HEK293T (cell line): ENCODE results near the gene HTT.

Experiments used
- CTCF ChIA-PET: fragments of 350-600 bp; formaldehyde crosslinking; extraction: SDS; loops from one replicate; lab custom pipeline; 2021; ENCODE audit warnings: antibody characterized with exemption, inconsistent platforms; lab: Yijun Ruan, JAX
- POLR2A ChIA-PET: fragments of 350-600 bp; formaldehyde crosslinking; extraction: SDS; loops from one replicate; lab custom pipeline; 2020; ENCODE audit warnings: antibody characterized with exemption, inconsistent platforms; lab: Yijun Ruan, JAX
- DNase-seq: peaks from one replicate; pipeline ENCODE4 v3.0.0; 2012; ENCODE audit warnings: mixed read lengths; ENCODE audit errors: extremely low spot score
- ARNT ChIP-seq: fragments of 450-650 bp; IDR thresholded peaks from 2 replicates; pipeline ENCODE4 v1.6.1; 2017; ENCODE audit warnings: mild to moderate bottlenecking
- BHLHE40 ChIP-seq: fragments of 450-650 bp; IDR thresholded peaks from 2 replicates; pipeline ENCODE4 v1.6.1; 2016; ENCODE audit warnings: mild to moderate bottlenecking, moderate library complexity, borderline replicate concordance
- CTBP1 ChIP-seq: fragments of 450-650 bp; IDR thresholded peaks from 2 replicates; pipeline ENCODE4 v1.6.1; 2016; ENCODE audit warnings: borderline replicate concordance
- ELF4 ChIP-seq: fragments of 450-650 bp; IDR thresholded peaks from 2 replicates; pipeline ENCODE4 v1.6.1; 2017; ENCODE audit warnings: antibody characterized with exemption
- FOXA1 ChIP-seq: fragments of 450-650 bp; IDR thresholded peaks from 2 replicates; pipeline ENCODE4 v1.6.1; 2016; ENCODE audit warnings: mild to moderate bottlenecking
- FOXK2 ChIP-seq: fragments of 450-650 bp; IDR thresholded peaks from 2 replicates; pipeline ENCODE4 v1.6.1; 2016; ENCODE audit warnings: mild to moderate bottlenecking
- FOXM1 ChIP-seq: fragments of 450-650 bp; IDR thresholded peaks from 2 replicates; pipeline ENCODE4 v1.6.1; 2017; ENCODE audit warnings: mild to moderate bottlenecking, borderline replicate concordance
- HDGF ChIP-seq: fragments of 450-650 bp; IDR thresholded peaks from 2 replicates; pipeline ENCODE4 v1.6.1; 2017; ENCODE audit warnings: antibody characterized with exemption, borderline replicate concordance
- L3MBTL2 ChIP-seq: fragments of 450-650 bp; conservative IDR thresholded peaks from 2 replicates; pipeline ENCODE4 v1.6.1; 2016; ENCODE audit warnings: mild to moderate bottlenecking
- LEF1 ChIP-seq: fragments of 450-650 bp; IDR thresholded peaks from 2 replicates; pipeline ENCODE4 v1.6.1; 2017; ENCODE audit warnings: mild to moderate bottlenecking, borderline replicate concordance
- NFRKB ChIP-seq: fragments of 450-650 bp; IDR thresholded peaks from 2 replicates; pipeline ENCODE4 v1.6.1; 2016; ENCODE audit warnings: mild to moderate bottlenecking, moderate library complexity
- PKNOX1 ChIP-seq: fragments of 450-650 bp; IDR thresholded peaks from 2 replicates; pipeline ENCODE4 v1.6.1; 2016
- SP1 ChIP-seq: fragments of 450-650 bp; IDR thresholded peaks from 2 replicates; pipeline ENCODE4 v1.6.1; 2017
- SUZ12 ChIP-seq: fragments of 450-650 bp; IDR thresholded peaks from 2 replicates; pipeline ENCODE4 v1.6.1; 2016; ENCODE audit warnings: mild to moderate bottlenecking
- TARDBP ChIP-seq: fragments of 450-650 bp; IDR thresholded peaks from 2 replicates; pipeline ENCODE4 v1.6.1; 2016
- ZNF384 ChIP-seq: fragments of 450-650 bp; IDR thresholded peaks from 2 replicates; pipeline ENCODE4 v1.6.1; 2016

HTT gene

GRCh38 chr4:3128058-3128457 is 53.6 kb downstream of the HTT start:
- no peak for DNase-seq
- ChIA-PET CTCF (no interaction called here), POLR2A (no interaction called here)
- TF ChIP-seq L3MBTL2, result no peak
- no peak for TF ChIP-seq FOXA1
- TF ChIP-seq NFRKB, result no peak
- no peak for TF ChIP-seq TARDBP
- TF ChIP-seq ARNT, result no peak
- no peak for TF ChIP-seq SP1
- TF ChIP-seq ELF4, result no peak
- TF ChIP-seq BHLHE40, result no peak
- no peak for TF ChIP-seq SUZ12
- no peak for TF ChIP-seq HDGF
- TF ChIP-seq ZNF384, result no peak
- TF ChIP-seq CTBP1, result no peak
- TF ChIP-seq PKNOX1, result no peak
- no peak for TF ChIP-seq FOXK2
- no peak for TF ChIP-seq FOXM1
- TF ChIP-seq LEF1, result no peak

GRCh38 chr4:3128976-3129375 is 54.5 kb downstream of the HTT start:
- ChIA-PET CTCF (no interaction called here), POLR2A (no interaction called here)
- DNase-seq, result no peak

DNA sequence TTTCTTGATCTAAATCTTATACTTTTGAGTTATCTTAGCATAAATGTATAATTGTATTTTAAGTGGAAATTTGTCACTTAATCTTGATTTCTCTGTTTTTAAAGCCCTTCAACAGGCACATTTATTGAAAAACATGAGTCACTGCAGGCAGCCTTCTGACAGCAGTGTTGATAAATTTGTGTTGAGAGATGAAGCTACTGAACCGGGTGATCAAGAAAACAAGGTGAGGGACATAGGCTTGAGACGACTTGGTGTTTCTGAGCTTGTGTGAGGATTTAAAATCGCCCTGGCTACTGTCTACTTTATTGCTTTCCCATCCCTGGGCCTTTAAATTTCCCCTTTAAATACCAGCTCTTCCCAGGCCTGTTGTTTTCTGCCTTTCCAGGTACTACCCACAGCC is 55.7 kb downstream of the HTT start:
- no peak for TF ChIP-seq HDGF
- no peak for TF ChIP-seq FOXA1
- no peak for TF ChIP-seq FOXM1
- TF ChIP-seq CTBP1, result no peak
- no peak for TF ChIP-seq FOXK2
- no peak for TF ChIP-seq SP1
- no peak for TF ChIP-seq L3MBTL2
- no peak for TF ChIP-seq ARNT
- TF ChIP-seq NFRKB, result no peak
- no peak for TF ChIP-seq LEF1
- no peak for TF ChIP-seq TARDBP
- no peak for TF ChIP-seq SUZ12
- TF ChIP-seq ELF4, result no peak
- no peak for TF ChIP-seq ZNF384
- TF ChIP-seq PKNOX1, result no peak
- no peak for TF ChIP-seq BHLHE40
- ChIA-PET POLR2A (no interaction called here), CTCF (no interaction called here)
- no peak for DNase-seq

More at GRCh38 chr4:3128976-3129375, 54.5 kb downstream of the HTT start:
- no peak for TF ChIP-seq CTBP1
- TF ChIP-seq FOXA1, result no peak
- TF ChIP-seq ELF4, result no peak
- TF ChIP-seq BHLHE40, result no peak
- TF ChIP-seq TARDBP, result no peak
- no peak for TF ChIP-seq FOXM1
- TF ChIP-seq PKNOX1, result no peak
- TF ChIP-seq NFRKB, result no peak
- TF ChIP-seq HDGF, result no peak
- TF ChIP-seq ARNT, result no peak
- no peak for TF ChIP-seq ZNF384
- TF ChIP-seq SUZ12, result no peak
- no peak for TF ChIP-seq SP1
- no peak for TF ChIP-seq FOXK2
- no peak for TF ChIP-seq LEF1
- TF ChIP-seq L3MBTL2, result no peak

DNA sequence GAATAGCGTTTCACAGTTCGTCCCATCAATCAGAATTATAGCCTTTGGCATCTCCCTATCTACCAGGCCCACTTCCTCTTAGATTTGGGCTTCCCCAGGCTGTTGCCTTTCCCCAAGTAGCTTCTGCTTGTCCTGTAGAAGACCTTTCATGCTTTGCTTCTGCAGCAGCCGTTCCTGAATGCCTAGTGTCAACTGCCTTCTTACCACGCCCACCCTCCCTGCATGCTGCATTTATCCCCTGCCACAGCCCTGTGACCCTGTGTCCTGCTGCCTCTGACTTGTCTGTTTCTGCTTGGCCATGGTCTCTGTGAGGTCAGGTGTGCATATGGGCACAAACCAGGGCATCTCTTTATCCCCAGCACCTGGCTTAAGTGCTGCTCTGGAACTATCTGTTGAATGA is 56.3 kb downstream of the HTT start:
- ChIA-PET CTCF (no interaction called here), POLR2A (no interaction called here)
- TF ChIP-seq FOXA1, result no peak
- no peak for TF ChIP-seq FOXM1
- no peak for TF ChIP-seq SUZ12
- TF ChIP-seq BHLHE40, result no peak
- TF ChIP-seq NFRKB, result no peak
- no peak for DNase-seq

GRCh38 chr4:3134201-3134600 is 59.7 kb downstream of the HTT start:
- ChIA-PET CTCF (no interaction called here), POLR2A (no interaction called here)
- no peak for DNase-seq
- no peak for TF ChIP-seq L3MBTL2
- TF ChIP-seq HDGF, result no peak
- TF ChIP-seq SP1, result no peak
- TF ChIP-seq ELF4, result no peak
- TF ChIP-seq BHLHE40, result no peak
- no peak for TF ChIP-seq LEF1
- TF ChIP-seq ZNF384, result no peak
- no peak for TF ChIP-seq SUZ12
- TF ChIP-seq CTBP1, result no peak

- CTCF ChIA-PET, result interaction anchor here (0.6 to 1.3 kb wide), 4 partner anchors 10 to 1403 kb away, joined by 3 to 4 read pairs (median 3); no protein-coding TSS in a partner anchor
- POLR2A ChIA-PET, result no interaction called here
- TF ChIP-seq FOXK2, result no peak
- no peak for TF ChIP-seq PKNOX1
- TF ChIP-seq TARDBP, result no peak
- TF ChIP-seq FOXA1, result no peak
- no peak for TF ChIP-seq LEF1
- no peak for TF ChIP-seq SUZ12
- no peak for TF ChIP-seq ZNF384
- TF ChIP-seq SP1, result no peak
- TF ChIP-seq CTBP1, result no peak
- TF ChIP-seq HDGF, result no peak
- no peak for TF ChIP-seq FOXM1
- TF ChIP-seq BHLHE40, result no peak
- no peak for TF ChIP-seq L3MBTL2
- no peak for TF ChIP-seq ARNT
- no peak for TF ChIP-seq NFRKB
Measured at GRCh38 chr4:3135155-3136011, 60.9 kb downstream of the HTT start.

More at GRCh38 chr4:3135155-3136011, 60.9 kb downstream of the HTT start:
- no peak for DNase-seq
